ENCODE data around the gene ZNF669. TPM values are rescaled to one million over a fixed set of nuclear protein-coding genes. Genes with fewer than 3 reads are reported as not detected.
A peak's percentile ranks its signal among the peaks of the same experiment; 100 is the strongest.

ZNF669 gene
- total RNA-seq, 1 experiment from 2014 or later = 7.2 TPM

- intact Hi-C loops (cut with micrococcal nuclease) = no loop called here
- no peaks in the 10 kb centered on the region for H4K20me1 ChIP-seq (ENCODE audit: insufficient read depth)
- H3K4me3 ChIP-seq (replicated peaks in 1 of 2; ENCODE audit: low read depth in 1 of 2, low read length in 2 of 2) = no peak overlapping the region
- RAD21 ChIA-PET (ENCODE audit: low non-redundant PET in 1 of 2, low total read pairs in 2 of 2, uncharacterized antibody in 2 of 2, unreplicated experiment in 2 of 2) = no interaction called here
- no peaks in the 10 kb centered on the region for H3K4me1 ChIP-seq (ENCODE audit: control insufficient read depth in 1 of 2, insufficient read depth in 2 of 2, low read length in 2 of 2)
- BruUV-seq (replicated peaks) = no TSS peak
- POLR2A ChIA-PET = no interaction called here
- CTCF ChIA-PET = no interaction called here
- no peaks in the 10 kb centered on the region for H3K36me3 ChIP-seq (ENCODE audit: control insufficient read depth in 1 of 2, insufficient read depth in 2 of 2, low read length in 2 of 2)
- no peak for TF ChIP-seq ELF1 (IDR thresholded peaks at IDR 0.05; ENCODE audit: borderline replicate concordance, low read depth)
- H3K27me3 ChIP-seq (ENCODE audit: insufficient read depth, low read length) = no peaks in the 10 kb centered on the region
- ATAC-seq = no peak
- H3K79me2 ChIP-seq (ENCODE audit: insufficient read depth, low read length) = no peaks in the 10 kb centered on the region
- H3K9me3 ChIP-seq (ENCODE audit: control insufficient read depth in 1 of 2, insufficient read depth in 1 of 2, low read depth in 1 of 2, low read length in 2 of 2) = no peaks in the 10 kb centered on the region
- H3K9me2 ChIP-seq (ENCODE audit: insufficient read depth) = no peaks in the 10 kb centered on the region
- no peak overlapping the region for H3K27ac ChIP-seq (ENCODE audit: low read depth, low read length)
- H3K9ac ChIP-seq (ENCODE audit: low read length) = no peak overlapping the region
- no peak overlapping the region for H2AFZ ChIP-seq (ENCODE audit: low read depth, low read length, poor library complexity, severe bottlenecking)
- DNase-seq (ENCODE audit: low read depth, low spot score) = no peak
- H3K4me2 ChIP-seq (ENCODE audit: low read length) = no peak overlapping the region
These were observed 19.4 kb downstream of the ZNF669 start for GRCh38 chr1:247084771-247085170.

GRCh38 chr1:247079141-247079874 lies 24.8 kb downstream of the ZNF669 start:
- DNase-seq (ENCODE audit: low read depth, low spot score) (no peak), ATAC-seq (no peak)
- Histone ChIP-seq H3K9me2 (ENCODE audit: insufficient read depth) (no peaks in the 10 kb centered on the region), H3K27me3 (ENCODE audit: insufficient read depth, low read length) (no peaks in the 10 kb centered on the region), H2AFZ (ENCODE audit: low read depth, low read length, poor library complexity, severe bottlenecking) (peak overlapping the region; percentile 99), H3K9ac (ENCODE audit: low read length) (peak overlapping the region; percentile 88; the same call in 1 of the 2 replicates), H3K36me3 (ENCODE audit: control insufficient read depth in 1 of 2, insufficient read depth in 2 of 2, low read length in 2 of 2) (peaks cover 0 to 3% of the 10 kb centered on the region in 2 experiments; a peak in 1 of 4 replicates), H4K20me1 (ENCODE audit: insufficient read depth) (no peaks in the 10 kb centered on the region), H3K4me2 (ENCODE audit: low read length) (peak overlapping the region; percentile 85), H3K4me1 (ENCODE audit: control insufficient read depth in 1 of 2, insufficient read depth in 2 of 2, low read length in 2 of 2) (peaks cover 0 to 15% of the 10 kb centered on the region in 2 experiments; a peak in 2 of 4 replicates), H3K27ac (ENCODE audit: low read depth, low read length) (no peak overlapping the region), H3K9me3 (ENCODE audit: control insufficient read depth in 1 of 2, insufficient read depth in 1 of 2, low read depth in 1 of 2, low read length in 2 of 2) (no peaks in the 10 kb centered on the region; a peak in 1 of 4 replicates), H3K79me2 (ENCODE audit: insufficient read depth, low read length) (peaks cover 41% of the 10 kb centered on the region), H3K4me3 (replicated peaks in 1 of 2; ENCODE audit: low read depth in 1 of 2, low read length in 2 of 2) (peak overlapping the region; percentile 64 to 90)
- BruUV-seq (replicated peaks) = no TSS peak
- RAD21 ChIA-PET (ENCODE audit: low non-redundant PET in 1 of 2, low total read pairs in 2 of 2, uncharacterized antibody in 2 of 2, unreplicated experiment in 2 of 2) = no interaction called here
- CTCF ChIA-PET = interaction anchor here (1.3 kb wide), 1 partner anchor 293 kb away, joined by 3 read pairs; no protein-coding TSS in a partner anchor
- TF ChIP-seq REST (IDR thresholded peaks at IDR 0.05; ENCODE audit: low read depth) = no peak
- TF ChIP-seq MAX (IDR thresholded peaks at IDR 0.05) = no peak
- TF ChIP-seq ZFX (IDR thresholded peaks at IDR 0.05) = no peak
- intact Hi-C loops (cut with micrococcal nuclease) = loop anchor here (2.0 to 10.0 kb wide), 3 partner anchors 25 to 275 kb away; partner anchors contain the start of genes ZNF669 and ZNF695
- POLR2A ChIA-PET = no interaction called here

Measured in HCT116 (cell line).